SU-DHL-6 (cell line): ENCODE data around the gene PSMD3.

Experiments
- EZH2phosphoT487 ChIP-seq: fragments of 200-600 bp; sonication (generic), shearing (Covaris generic); conservative IDR thresholded peaks from 2 replicates; pipeline ENCODE4 v1.6.1; 2018; ENCODE audit warnings: mild to moderate bottlenecking, antibody characterized with exemption, low read length, moderate library complexity, mixed read lengths
- TF ChIP-seq, protein P1 (sequence below): fragments of 200-600 bp; sonication (generic); IDR thresholded peaks from one replicate; pipeline ENCODE4 v1.5.1; 2017; ENCODE audit warnings: antibody characterized with exemption, mild to moderate bottlenecking, low read length, moderate library complexity; ENCODE audit not compliant: insufficient read depth, poor library complexity, severe bottlenecking

DNA sequence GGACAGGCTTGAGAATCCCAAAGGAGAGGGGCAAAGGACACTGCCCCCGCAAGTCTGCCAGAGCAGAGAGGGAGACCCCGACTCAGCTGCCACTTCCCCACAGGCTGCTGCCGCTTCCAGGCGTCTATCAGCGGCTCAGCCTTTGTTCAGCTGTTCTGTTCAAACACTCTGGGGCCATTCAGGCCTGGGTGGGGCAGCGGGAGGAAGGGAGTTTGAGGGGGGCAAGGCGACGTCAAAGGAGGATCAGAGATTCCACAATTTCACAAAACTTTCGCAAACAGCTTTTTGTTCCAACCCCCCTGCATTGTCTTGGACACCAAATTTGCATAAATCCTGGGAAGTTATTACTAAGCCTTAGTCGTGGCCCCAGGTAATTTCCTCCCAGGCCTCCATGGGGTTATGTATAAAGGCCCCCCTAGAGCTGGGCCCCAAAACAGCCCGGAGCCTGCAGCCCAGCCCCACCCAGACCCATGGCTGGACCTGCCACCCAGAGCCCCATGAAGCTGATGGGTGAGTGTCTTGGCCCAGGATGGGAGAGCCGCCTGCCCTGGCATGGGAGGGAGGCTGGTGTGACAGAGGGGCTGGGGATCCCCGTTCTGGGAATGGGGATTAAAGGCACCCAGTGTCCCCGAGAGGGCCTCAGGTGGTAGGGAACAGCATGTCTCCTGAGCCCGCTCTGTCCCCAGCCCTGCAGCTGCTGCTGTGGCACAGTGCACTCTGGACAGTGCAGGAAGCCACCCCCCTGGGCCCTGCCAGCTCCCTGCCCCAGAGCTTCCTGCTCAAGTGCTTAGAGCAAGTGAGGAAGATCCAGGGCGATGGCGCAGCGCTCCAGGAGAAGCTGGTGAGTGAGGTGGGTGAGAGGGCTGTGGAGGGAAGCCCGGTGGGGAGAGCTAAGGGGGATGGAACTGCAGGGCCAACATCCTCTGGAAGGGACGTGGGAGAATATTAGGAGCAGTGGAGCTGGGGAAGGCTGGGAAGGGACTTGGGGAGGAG, 34.7 kb downstream of the PSMD3 start, which contains the start of gene CSF3:
- TF ChIP-seq, protein P1, sequence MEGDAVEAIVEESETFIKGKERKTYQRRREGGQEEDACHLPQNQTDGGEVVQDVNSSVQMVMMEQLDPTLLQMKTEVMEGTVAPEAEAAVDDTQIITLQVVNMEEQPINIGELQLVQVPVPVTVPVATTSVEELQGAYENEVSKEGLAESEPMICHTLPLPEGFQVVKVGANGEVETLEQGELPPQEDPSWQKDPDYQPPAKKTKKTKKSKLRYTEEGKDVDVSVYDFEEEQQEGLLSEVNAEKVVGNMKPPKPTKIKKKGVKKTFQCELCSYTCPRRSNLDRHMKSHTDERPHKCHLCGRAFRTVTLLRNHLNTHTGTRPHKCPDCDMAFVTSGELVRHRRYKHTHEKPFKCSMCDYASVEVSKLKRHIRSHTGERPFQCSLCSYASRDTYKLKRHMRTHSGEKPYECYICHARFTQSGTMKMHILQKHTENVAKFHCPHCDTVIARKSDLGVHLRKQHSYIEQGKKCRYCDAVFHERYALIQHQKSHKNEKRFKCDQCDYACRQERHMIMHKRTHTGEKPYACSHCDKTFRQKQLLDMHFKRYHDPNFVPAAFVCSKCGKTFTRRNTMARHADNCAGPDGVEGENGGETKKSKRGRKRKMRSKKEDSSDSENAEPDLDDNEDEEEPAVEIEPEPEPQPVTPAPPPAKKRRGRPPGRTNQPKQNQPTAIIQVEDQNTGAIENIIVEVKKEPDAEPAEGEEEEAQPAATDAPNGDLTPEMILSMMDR, result no peak
- no peak for TF ChIP-seq EZH2phosphoT487
